PC-3 (cell line): ENCODE data around the gene GABBR1. TPM values are rescaled to one million over a fixed set of nuclear protein-coding genes. Genes with fewer than 3 reads are reported as not detected.
"Not testable (repeated sequence)": the region's sequence is repeated elsewhere in the genome, so short reads cannot be mapped to it uniquely, and the experiment has no call there.

Source experiments
- ATAC-seq: fragments of 200-7000 bp; cut with Tn5 transposase; 2 replicates; pipeline ENCODE4 v1.9.1; 2020; ENCODE audit warnings: mild to moderate bottlenecking, moderate library complexity
- BruUV-seq: library from RNA; stranded (reverse); fragments of 400-500 nt; replicated peaks from 2 replicates; lab custom pipeline; 2021; lab: Mats Ljungman, UMichigan
- CTCF ChIA-PET: fragments of 300-600 bp; sonication (Branson Sonifier 250); formaldehyde crosslinking; loops from one replicate; lab custom pipeline; 2022; ENCODE audit warnings: antibody characterized with exemption; lab: Charles Lee
- POLR2A ChIA-PET: fragments of 300-600 bp; sonication (Branson Sonifier 250); formaldehyde crosslinking; loops from one replicate; lab custom pipeline; 2022; ENCODE audit warnings: antibody characterized with exemption; ENCODE audit not compliant: unreplicated experiment; lab: Charles Lee
- DNase-seq: peaks from one replicate; pipeline ENCODE4 v3.0.0-alpha.2; 2015
- H2AFZ ChIP-seq: fragments of 300-600 bp; sonication (generic); 2 replicates; pipeline ENCODE4 v1.6.0; 2016; ENCODE audit warnings: antibody characterized with exemption, low read length
- H3F3A ChIP-seq: fragments of 300-600 bp; sonication (generic); one replicate; pipeline ENCODE4 v1.6.0; 2017; ENCODE audit warnings: antibody characterized with exemption, low read length, control low read depth, mild to moderate bottlenecking; ENCODE audit not compliant: unreplicated experiment
- H3K27ac ChIP-seq: fragments of 300-600 bp; sonication (generic); 2 replicates; pipeline ENCODE4 v1.5.1; 2016; ENCODE audit warnings: mild to moderate bottlenecking, low read length
- H3K27me3 ChIP-seq: fragments of 300-600 bp; sonication (generic); 2 replicates; pipeline ENCODE4 v1.6.1; 2016; ENCODE audit warnings: low read length, mixed read lengths
- H3K36me3 ChIP-seq: fragments of 300-600 bp; sonication (generic); 2 replicates; pipeline ENCODE4 v1.6.1; 2016; ENCODE audit warnings: low read depth, mixed run types, low read length, mixed read lengths
- H3K4me1 ChIP-seq: fragments of 300-600 bp; sonication (generic); 2 replicates; pipeline ENCODE4 v1.5.1; 2016; ENCODE audit warnings: low read length; ENCODE audit not compliant: insufficient read depth
- H3K4me2 ChIP-seq: fragments of 300-600 bp; sonication (generic); 2 replicates; pipeline ENCODE4 v1.6.0; 2016; ENCODE audit warnings: low read length
- H3K4me3 ChIP-seq: fragments of 300-600 bp; sonication (generic); 2 replicates; pipeline ENCODE4 v1.5.1; 2016; ENCODE audit warnings: mild to moderate bottlenecking, low read length, mixed read lengths
- H3K79me2 ChIP-seq: fragments of 300-600 bp; sonication (generic); 2 replicates; pipeline ENCODE4 v1.6.1; 2017; ENCODE audit warnings: low read length, mixed read lengths
- H3K9ac ChIP-seq: fragments of 300-600 bp; sonication (generic); 2 replicates; pipeline ENCODE4 v1.6.0; 2016; ENCODE audit warnings: mild to moderate bottlenecking, low read length
- H3K9me2 ChIP-seq: fragments of 300-600 bp; sonication (generic); replicated peaks from 2 replicates; pipeline ENCODE4 v1.6.1; 2016; ENCODE audit warnings: mixed run types, low read length, mixed read lengths
- H3K9me3 ChIP-seq: fragments of 300-600 bp; sonication (generic); 2 replicates; pipeline ENCODE4 v1.6.1; 2016; ENCODE audit warnings: low read length, mixed read lengths
- H4K20me1 ChIP-seq: fragments of 300-600 bp; sonication (generic); 2 replicates; pipeline ENCODE4 v1.6.1; 2016; ENCODE audit warnings: low read length, mixed read lengths
- CTCF ChIP-seq: fragments of 300-600 bp; sonication (generic); conservative IDR thresholded peaks from 2 replicates; pipeline ENCODE4 v1.5.1; 2017; ENCODE audit warnings: antibody characterized with exemption, low read depth, mild to moderate bottlenecking, low read length
- EZH2 ChIP-seq: fragments of 300-600 bp; sonication (generic); IDR thresholded peaks from one replicate; pipeline ENCODE4 v1.6.1; 2017; ENCODE audit warnings: antibody characterized with exemption, mild to moderate bottlenecking, low read length; ENCODE audit not compliant: unreplicated experiment
- EZH2phosphoT487 ChIP-seq: fragments of 300-600 bp; sonication (generic); IDR thresholded peaks from 2 replicates; pipeline ENCODE4 v1.6.1; 2018; ENCODE audit warnings: mild to moderate bottlenecking, antibody characterized with exemption, low read length, borderline replicate concordance
- intact Hi-C: fragments of 100-400 bp; cut with micrococcal nuclease; formaldehyde crosslinking; loops from 2 replicates; pipeline ENCODE4 v1.9.0; 2023
- total RNA-seq: library from RNA; depleted of rRNA; stranded (reverse); fragments of >200 nt; gene quantifications from 2 replicates; pipeline ENCODE4 v1.2.3, GENCODE V29; 2014

GABBR1 gene
- total RNA-seq, 1 experiment from 2014 or later = 5.5 TPM

- CTCF ChIA-PET = no interaction called here
- DNase-seq = no peak
- H3K36me3 ChIP-seq = no peaks in the 10 kb centered on the region
- H3K27ac ChIP-seq = no peak overlapping the region
- no peaks in the 10 kb centered on the region for H3F3A ChIP-seq
- no TSS peak for BruUV-seq
- no peak overlapping the region for H3K4me2 ChIP-seq
- no peaks in the 10 kb centered on the region for H3K9me2 ChIP-seq
- H3K27me3 ChIP-seq = no peaks in the 10 kb centered on the region
- H2AFZ ChIP-seq = no peak overlapping the region
- TF ChIP-seq CTCF (no peak), EZH2phosphoT487 (no peak), EZH2 (no peak)
- H3K79me2 ChIP-seq = no peaks in the 10 kb centered on the region
- ATAC-seq = no peak
- H3K4me3 ChIP-seq = no peak overlapping the region
- H4K20me1 ChIP-seq = no peaks in the 10 kb centered on the region
- POLR2A ChIA-PET = no interaction called here
- peaks cover 16% of the 10 kb centered on the region for H3K4me1 ChIP-seq
- intact Hi-C loops = no loop called here
- H3K9me3 ChIP-seq = no peaks in the 10 kb centered on the region
- H3K9ac ChIP-seq = no peak overlapping the region
Measured at GRCh38 chr6:29674008-29674407, 41.0 kb upstream of the GABBR1 start.

GRCh38 chr6:29673161-29673560 is 40.2 kb upstream of the GABBR1 start:
- Histone ChIP-seq H3K27me3 (peaks cover 5% of the 10 kb centered on the region; the same call in 1 of the 2 replicates), H3K4me2 (no peak overlapping the region), H3K79me2 (no peaks in the 10 kb centered on the region), H3K9ac (no peak overlapping the region), H3K4me3 (no peak overlapping the region), H3K27ac (no peak overlapping the region), H3K9me3 (no peaks in the 10 kb centered on the region), H3K36me3 (no peaks in the 10 kb centered on the region), H3F3A (no peaks in the 10 kb centered on the region), H3K4me1 (peaks cover 13% of the 10 kb centered on the region), H2AFZ (no peak overlapping the region), H4K20me1 (no peaks in the 10 kb centered on the region), H3K9me2 (no peaks in the 10 kb centered on the region)
- ChIA-PET POLR2A (no interaction called here), CTCF (no interaction called here)
- ATAC-seq (no peak), DNase-seq (no peak)
- TF ChIP-seq CTCF (no peak), EZH2 (no peak), EZH2phosphoT487 (no peak)
- BruUV-seq = no TSS peak
- intact Hi-C loops = no loop called here

GRCh38 chr6:29672116-29672515 is 39.1 kb upstream of the GABBR1 start:
- H3K36me3 ChIP-seq, H3K79me2 ChIP-seq, H3K9me2 ChIP-seq, BruUV-seq, H3K4me1 ChIP-seq, DNase-seq, intact Hi-C loops, H2AFZ ChIP-seq, H3K4me3 ChIP-seq, H3K9me3 ChIP-seq, CTCF ChIA-PET, H4K20me1 ChIP-seq, H3F3A ChIP-seq, POLR2A ChIA-PET, H3K9ac ChIP-seq, ATAC-seq, H3K4me2 ChIP-seq, H3K27ac ChIP-seq: not testable (repeated sequence)
- H3K27me3 ChIP-seq = peaks cover 14% of the 10 kb centered on the region; the same call in 1 of the 2 replicates
